H4 (cell line): ENCODE data around the gene PRKD1. TPM values are rescaled to one million over a fixed set of nuclear protein-coding genes. Genes with fewer than 3 reads are reported as not detected.

ENCODE experiments used
- DNase-seq: peaks from one replicate; pipeline ENCODE4 v3.0.0-alpha.2; 2015; ENCODE audit warnings: low spot score
- total RNA-seq: library from RNA; depleted of rRNA; stranded (reverse); fragments of >200 nt; shearing (Covaris generic); gene quantifications from 2 replicates; pipeline ENCODE4 v1.2.3, GENCODE V29; 2014

PRKD1 gene
- total RNA-seq, 1 experiment from 2014 or later: 4.1 TPM

GRCh38 chr14:29616922-29617321 is 310.7 kb downstream of the PRKD1 start:
- no peak for DNase-seq

GRCh38 chr14:29608861-29609260 is 318.8 kb downstream of the PRKD1 start:
- DNase-seq: no peak

GRCh38 chr14:29607169-29607568 is 320.5 kb downstream of the PRKD1 start:
- DNase-seq: no peak

GRCh38 chr14:29603696-29604095 is 324.0 kb downstream of the PRKD1 start:
- DNase-seq: no peak

- DNase-seq: no peak
Observed at GRCh38 chr14:29601616-29602015, 326.0 kb downstream of the PRKD1 start.

GRCh38 chr14:29587761-29588470 is 339.7 kb downstream of the PRKD1 start:
- DNase-seq: no peak

GRCh38 chr14:29587046-29587445 is 340.6 kb downstream of the PRKD1 start:
- DNase-seq: no peak

GRCh38 chr14:29584992-29585391 is 342.7 kb downstream of the PRKD1 start:
- peak; percentile 85 for DNase-seq

GRCh38 chr14:29580763-29581162 is 346.9 kb downstream of the PRKD1 start:
- DNase-seq: no peak

- no peak for DNase-seq
Observed at GRCh38 chr14:29579838-29580237, 347.8 kb downstream of the PRKD1 start.

- no peak for DNase-seq
Observed at GRCh38 chr14:29576927-29577326, 350.7 kb downstream of the PRKD1 start.

- DNase-seq: no peak
Observed at GRCh38 chr14:29569194-29569593, 358.5 kb downstream of the PRKD1 start.

GRCh38 chr14:29566194-29566593 is 361.5 kb downstream of the PRKD1 start:
- no peak for DNase-seq

GRCh38 chr14:29558516-29558915 is 369.1 kb downstream of the PRKD1 start:
- DNase-seq: peak; percentile 4

GRCh38 chr14:29554335-29554734 is 373.3 kb downstream of the PRKD1 start:
- no peak for DNase-seq

GRCh38 chr14:29553427-29553826 is 374.2 kb downstream of the PRKD1 start:
- DNase-seq: no peak

- peak; percentile 67 for DNase-seq
Observed at GRCh38 chr14:29548948-29549370, 378.7 kb downstream of the PRKD1 start.

- DNase-seq: no peak
Observed at GRCh38 chr14:29545714-29546113, 381.9 kb downstream of the PRKD1 start.

- peak; percentile 21 for DNase-seq
Observed at GRCh38 chr14:29536886-29537511, 390.6 kb downstream of the PRKD1 start.

GRCh38 chr14:29529418-29529817 is 398.2 kb downstream of the PRKD1 start:
- peak; percentile 54 for DNase-seq

- no peak for DNase-seq
Observed at GRCh38 chr14:29528889-29529288, 398.8 kb downstream of the PRKD1 start.

- no peak for DNase-seq
Observed at GRCh38 chr14:29527286-29527685, 400.4 kb downstream of the PRKD1 start.
